ENCODE results near the gene PFDN2. TPM values are rescaled to one million over a fixed set of nuclear protein-coding genes. Genes with fewer than 3 reads are reported as not detected.
A peak's percentile ranks its signal among the peaks of the same experiment; 100 is the strongest.
"Not testable (repeated sequence)": the region's sequence is repeated elsewhere in the genome, so short reads cannot be mapped to it uniquely, and the experiment has no call there.

Gene PFDN2
- total RNA-seq, 1 donor from 2014 or later: 139 TPM

DNA sequence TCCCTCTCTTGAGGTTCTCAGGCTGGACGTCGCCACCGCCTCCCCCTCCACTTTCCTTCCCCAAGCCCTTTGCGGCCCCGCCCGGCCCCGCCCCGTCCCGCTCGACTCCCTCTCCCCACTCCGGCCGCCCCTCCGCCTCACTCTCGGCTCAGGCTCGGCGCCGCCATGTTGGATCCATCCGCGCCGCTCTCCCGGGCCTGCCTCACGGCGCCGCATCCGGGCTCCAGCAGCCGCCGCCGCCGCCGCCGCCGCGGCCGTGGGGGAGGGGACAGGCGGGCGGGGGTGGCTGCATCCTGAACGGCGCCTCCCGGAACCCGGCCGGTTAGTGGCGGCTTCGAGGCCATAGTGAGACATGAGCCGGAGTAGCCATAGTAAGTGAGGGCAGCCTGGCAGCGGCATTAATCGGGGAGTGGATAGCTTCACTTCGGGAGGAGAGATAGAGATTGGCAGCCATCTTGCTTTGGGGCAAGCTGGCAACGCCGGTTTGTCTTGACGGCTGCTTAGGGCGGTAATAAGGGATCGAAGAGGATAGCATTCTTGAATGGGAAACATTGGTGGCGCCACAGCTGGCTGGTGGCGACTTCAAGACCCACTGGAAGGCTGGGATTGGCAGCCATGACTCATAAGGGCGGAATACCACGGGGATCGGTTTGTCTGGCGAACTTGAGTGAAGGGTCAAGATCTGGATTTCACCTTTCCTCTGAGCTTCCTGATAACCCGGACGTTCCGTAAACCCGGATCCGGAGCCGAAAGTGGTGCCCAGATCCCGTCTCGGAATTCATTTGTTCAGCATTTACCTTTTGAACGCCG lies 14.8 kb upstream of the PFDN2 start, which contains the start of gene DEDD:
Gene DEDD (minus strand): TSS at position 258 of the 810 bp plus-strand sequence. CDS start 8,205 bp downstream, outside the sequence.
- intact Hi-C loops (cut with micrococcal nuclease): loop anchor here (1.0 to 5.0 kb wide), 8 partner anchors 15 to 120 kb away; partner anchors contain the start of genes B4GALT3, PPOX and UFC1
- DNase-seq (ENCODE audit: low spot score): peak; percentile 89
- Mint-ChIP-seq H3K4me1 (ENCODE audit: low read depth) (peaks cover 35% of the 10 kb centered on the region), H3K27me3 (ENCODE audit: low read depth) (no peaks in the 10 kb centered on the region), H3K27ac (no peak within 1 kb of the TSS), H3K36me3 (ENCODE audit: low read depth) (peaks cover 40% of the 10 kb centered on the region), H3K4me3 (ENCODE audit: low read depth) (no peak within 1 kb of the TSS), H3K9me3 (no peaks in the 10 kb centered on the region)

- Mint-ChIP-seq H3K9me3 (no peaks in the 10 kb centered on the region), H3K4me3 (ENCODE audit: low read depth) (no peak overlapping the region), H3K4me1 (ENCODE audit: low read depth) (peaks cover 42% of the 10 kb centered on the region), H3K27ac (no peak overlapping the region), H3K36me3 (ENCODE audit: low read depth) (peaks cover 48% of the 10 kb centered on the region), H3K27me3 (ENCODE audit: low read depth) (no peaks in the 10 kb centered on the region)
- DNase-seq (ENCODE audit: low spot score): no peak
- intact Hi-C loops (cut with micrococcal nuclease): loop anchor here (1.0 to 5.0 kb wide), 8 partner anchors 14 to 119 kb away; partner anchors contain the start of genes B4GALT3, PPOX and UFC1
Observed at GRCh38 chr1:161131523-161132409, 13.9 kb upstream of the PFDN2 start.

- Mint-ChIP-seq H3K27ac (no peak overlapping the region), H3K9me3 (no peaks in the 10 kb centered on the region), H3K36me3 (ENCODE audit: low read depth) (peaks cover 61% of the 10 kb centered on the region), H3K4me1 (ENCODE audit: low read depth) (peaks cover 45% of the 10 kb centered on the region), H3K27me3 (ENCODE audit: low read depth) (no peaks in the 10 kb centered on the region), H3K4me3 (ENCODE audit: low read depth) (no peak overlapping the region)
- no peak for DNase-seq (ENCODE audit: low spot score)
- intact Hi-C loops (cut with micrococcal nuclease): loop anchor here (5.0 kb wide), 2 partner anchors 58 to 118 kb away; no protein-coding TSS in a partner anchor
Observed at GRCh38 chr1:161130266-161130665, 12.4 kb upstream of the PFDN2 start.

DNA sequence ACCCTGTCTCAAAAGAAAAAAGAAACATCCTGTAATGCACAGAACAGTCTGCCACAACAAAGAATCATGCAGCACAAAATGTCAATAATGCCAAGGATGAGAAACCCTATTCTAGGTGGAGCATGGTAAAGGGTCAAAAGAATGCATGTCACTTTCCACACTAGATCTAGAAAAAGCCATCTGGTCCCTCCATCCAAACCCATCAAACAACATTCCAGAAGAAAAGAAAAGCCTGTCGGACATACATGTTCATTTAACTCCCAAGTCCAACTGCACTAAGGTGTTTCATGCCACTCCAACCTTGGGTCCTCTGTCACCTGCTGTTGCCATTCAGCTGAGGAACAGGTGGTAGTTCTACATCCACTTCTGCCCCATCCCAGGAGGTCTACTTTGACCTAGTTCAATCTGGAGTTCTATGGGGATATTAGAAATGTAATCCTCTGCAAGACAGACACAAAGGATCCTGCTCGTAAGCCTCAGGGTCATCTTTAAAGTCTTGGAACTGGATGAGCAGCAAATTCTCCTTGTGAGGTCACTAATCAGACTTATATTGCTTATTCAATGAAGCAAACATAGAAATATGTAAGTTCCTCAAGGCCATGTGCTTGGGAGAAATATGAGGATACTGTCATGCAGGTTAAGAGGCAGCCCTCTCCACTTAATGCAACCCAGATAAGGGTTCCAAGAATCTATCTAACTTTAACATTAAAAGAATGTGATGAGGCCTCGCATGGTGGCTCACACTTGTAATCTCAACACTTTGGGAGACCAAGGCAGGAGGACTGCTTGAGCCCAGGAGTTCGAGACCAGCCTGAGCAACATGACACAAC lies 11.0 kb upstream of the PFDN2 start:
- Mint-ChIP-seq H3K27me3 (ENCODE audit: low read depth) (no peaks in the 10 kb centered on the region), H3K4me3 (ENCODE audit: low read depth) (no peak overlapping the region), H3K27ac (no peak overlapping the region), H3K9me3 (no peaks in the 10 kb centered on the region), H3K4me1 (ENCODE audit: low read depth) (peaks cover 43% of the 10 kb centered on the region), H3K36me3 (ENCODE audit: low read depth) (peaks cover 67% of the 10 kb centered on the region)
- intact Hi-C loops (cut with micrococcal nuclease): no loop called here
- no peak for DNase-seq (ENCODE audit: low spot score)

- intact Hi-C loops (cut with micrococcal nuclease): no loop called here
- Mint-ChIP-seq H3K4me1 (ENCODE audit: low read depth) (peaks cover 43% of the 10 kb centered on the region), H3K36me3 (ENCODE audit: low read depth) (peaks cover 78% of the 10 kb centered on the region), H3K4me3 (ENCODE audit: low read depth) (no peak overlapping the region), H3K27ac (no peak overlapping the region), H3K27me3 (ENCODE audit: low read depth) (no peaks in the 10 kb centered on the region), H3K9me3 (no peaks in the 10 kb centered on the region)
- no peak for DNase-seq (ENCODE audit: low spot score)
Observed at GRCh38 chr1:161127649-161128048, 9.8 kb upstream of the PFDN2 start.

DNA sequence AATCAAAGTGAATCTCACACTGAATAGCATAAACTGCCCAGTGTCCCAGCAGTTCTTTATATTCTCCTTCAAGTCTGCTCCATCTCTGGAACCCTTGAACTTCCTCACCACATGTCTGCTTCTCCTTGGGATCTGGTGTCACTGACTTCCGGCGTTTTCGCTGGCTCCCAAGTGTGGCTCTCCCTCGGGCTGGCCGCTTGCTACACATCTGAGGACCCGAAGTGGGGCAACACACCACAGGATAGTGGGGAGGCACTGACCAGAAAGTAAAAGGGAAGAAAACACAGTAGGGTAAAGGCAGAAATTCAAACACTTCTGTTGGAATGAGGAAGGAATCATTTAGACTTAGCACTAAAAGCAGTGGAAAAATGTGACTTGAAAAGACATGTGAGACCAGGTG lies 5.1 kb upstream of the PFDN2 start:
- Mint-ChIP-seq H3K36me3 (ENCODE audit: low read depth) (peaks cover 80% of the 10 kb centered on the region), H3K27ac (no peak overlapping the region), H3K27me3 (ENCODE audit: low read depth) (no peaks in the 10 kb centered on the region), H3K4me3 (ENCODE audit: low read depth) (no peak overlapping the region), H3K9me3 (no peaks in the 10 kb centered on the region), H3K4me1 (ENCODE audit: low read depth) (peaks cover 29% of the 10 kb centered on the region)
- intact Hi-C loops (cut with micrococcal nuclease): no loop called here
- no peak for DNase-seq (ENCODE audit: low spot score)

DNA sequence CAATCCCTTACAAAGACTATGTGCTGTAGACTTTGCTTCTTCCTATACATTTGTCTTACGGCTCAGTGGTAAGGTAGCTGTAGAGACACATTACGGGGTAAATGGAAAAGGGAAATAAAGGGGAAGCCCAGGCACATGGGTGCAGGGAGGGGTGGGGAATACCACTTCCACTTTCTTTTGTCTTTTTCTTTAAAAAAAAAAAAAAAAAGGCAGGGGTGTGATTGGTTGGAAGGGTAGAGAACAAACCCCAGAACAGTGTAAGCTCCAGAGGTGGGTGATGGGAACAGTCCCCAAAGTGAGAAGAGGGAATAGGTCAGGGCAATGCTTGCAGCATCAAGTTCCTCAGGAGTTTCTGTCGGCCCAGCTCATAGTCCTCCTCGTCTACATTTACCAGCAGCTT lies 4.0 kb upstream of the PFDN2 start:
- Mint-ChIP-seq H3K27ac (no peak overlapping the region), H3K9me3 (no peaks in the 10 kb centered on the region), H3K4me1 (ENCODE audit: low read depth) (peaks cover 22% of the 10 kb centered on the region), H3K4me3 (ENCODE audit: low read depth) (no peak overlapping the region), H3K36me3 (ENCODE audit: low read depth) (peaks cover 75% of the 10 kb centered on the region), H3K27me3 (ENCODE audit: low read depth) (no peaks in the 10 kb centered on the region)
- DNase-seq (ENCODE audit: low spot score): no peak
- intact Hi-C loops (cut with micrococcal nuclease): no loop called here

GRCh38 chr1:161121042-161121650 lies 3.3 kb upstream of the PFDN2 start:
- H3K4me1 Mint-ChIP-seq (ENCODE audit: low read depth): peaks cover 24% of the 10 kb centered on the region
- no peaks in the 10 kb centered on the region for H3K27me3 Mint-ChIP-seq (ENCODE audit: low read depth)
- no peaks in the 10 kb centered on the region for H3K9me3 Mint-ChIP-seq
- intact Hi-C loops (cut with micrococcal nuclease): no loop called here
- H3K27ac Mint-ChIP-seq: peak overlapping the region; percentile 57
- DNase-seq (ENCODE audit: low spot score): no peak
- peaks cover 74% of the 10 kb centered on the region for H3K36me3 Mint-ChIP-seq (ENCODE audit: low read depth)
- H3K4me3 Mint-ChIP-seq (ENCODE audit: low read depth): no peak overlapping the region

DNA sequence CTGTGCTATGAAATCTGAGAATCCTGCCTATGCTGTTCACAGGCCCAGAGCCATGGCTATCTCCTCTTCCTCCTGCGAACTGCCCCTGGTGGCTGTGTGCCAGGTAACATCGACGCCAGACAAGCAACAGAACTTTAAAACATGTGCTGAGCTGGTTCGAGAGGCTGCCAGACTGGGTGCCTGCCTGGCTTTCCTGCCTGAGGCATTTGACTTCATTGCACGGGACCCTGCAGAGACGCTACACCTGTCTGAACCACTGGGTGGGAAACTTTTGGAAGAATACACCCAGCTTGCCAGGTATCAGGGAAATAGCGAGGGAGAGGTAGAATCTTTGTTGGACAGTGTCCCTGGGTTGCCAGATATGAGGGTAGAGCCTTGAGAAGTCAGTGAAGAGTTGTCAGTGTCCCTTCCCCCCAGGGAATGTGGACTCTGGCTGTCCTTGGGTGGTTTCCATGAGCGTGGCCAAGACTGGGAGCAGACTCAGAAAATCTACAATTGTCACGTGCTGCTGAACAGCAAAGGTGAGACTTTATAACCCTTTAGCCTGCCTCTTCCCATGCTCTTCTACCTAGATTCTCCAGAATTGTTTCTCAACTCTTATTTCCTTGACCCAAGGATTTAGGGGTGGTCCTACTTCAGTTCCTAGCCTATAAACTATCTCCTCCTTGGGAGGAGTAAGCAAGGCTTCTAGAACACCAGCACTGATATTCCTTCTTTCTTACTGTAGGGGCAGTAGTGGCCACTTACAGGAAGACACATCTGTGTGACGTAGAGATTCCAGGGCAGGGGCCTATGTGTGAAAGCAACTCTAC lies 1.5 kb upstream of the PFDN2 start:
- H3K36me3 Mint-ChIP-seq (ENCODE audit: low read depth): peaks cover 72% of the 10 kb centered on the region
- H3K9me3 Mint-ChIP-seq: no peaks in the 10 kb centered on the region
- peaks cover 38% of the 10 kb centered on the region for H3K4me1 Mint-ChIP-seq (ENCODE audit: low read depth)
- peak overlapping the region; percentile 93 for H3K4me3 Mint-ChIP-seq (ENCODE audit: low read depth)
- peak; percentile 55 for DNase-seq (ENCODE audit: low spot score)
- no peaks in the 10 kb centered on the region for H3K27me3 Mint-ChIP-seq (ENCODE audit: low read depth)
- intact Hi-C loops (cut with micrococcal nuclease): loop anchor here (2.0 to 10.0 kb wide), 7 partner anchors 36 to 494 kb away; partner anchors contain the start of genes CD48, PPOX and USF1
- H3K27ac Mint-ChIP-seq: peak overlapping the region; percentile 96

DNA sequence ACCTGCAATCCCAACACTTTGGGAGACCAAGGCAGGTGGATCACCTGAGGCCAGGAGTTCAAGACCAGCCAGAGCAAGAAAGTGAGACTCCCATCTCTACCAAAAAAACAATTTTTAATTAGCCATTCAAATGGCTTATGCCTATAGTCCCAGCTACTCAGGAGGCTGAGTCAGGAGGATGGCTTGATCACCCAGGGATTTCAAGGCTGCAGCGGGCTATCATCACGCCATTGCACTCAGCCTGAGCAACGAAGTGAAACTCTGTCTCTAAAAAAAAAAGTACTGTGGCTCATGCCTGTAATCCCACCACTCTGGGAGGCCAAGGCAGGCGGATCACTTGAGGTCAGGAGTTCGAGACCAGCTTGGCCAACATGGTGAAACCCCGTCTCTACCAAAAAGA lies 1.9 kb downstream of the PFDN2 start:
- DNase-seq (ENCODE audit: low spot score); H3K27me3 Mint-ChIP-seq (ENCODE audit: low read depth); H3K9me3 Mint-ChIP-seq: not testable (repeated sequence)
- peaks cover 60% of the 10 kb centered on the region for H3K36me3 Mint-ChIP-seq (ENCODE audit: low read depth)
- H3K4me3 Mint-ChIP-seq (ENCODE audit: low read depth): peak overlapping the region; percentile 93
- intact Hi-C loops (cut with micrococcal nuclease): loop anchor here (2.0 to 10.0 kb wide), 6 partner anchors 19 to 491 kb away; partner anchors contain the start of genes CD48, PPOX and USF1
- peaks cover 62% of the 10 kb centered on the region for H3K4me1 Mint-ChIP-seq (ENCODE audit: low read depth)
- H3K27ac Mint-ChIP-seq: peak overlapping the region; percentile 56

- Mint-ChIP-seq H3K4me1 (ENCODE audit: low read depth) (peaks cover 60% of the 10 kb centered on the region), H3K27me3 (ENCODE audit: low read depth) (no peaks in the 10 kb centered on the region), H3K4me3 (ENCODE audit: low read depth) (peak overlapping the region; percentile 93), H3K27ac (peak overlapping the region; percentile 56), H3K9me3 (no peaks in the 10 kb centered on the region), H3K36me3 (ENCODE audit: low read depth) (peaks cover 53% of the 10 kb centered on the region)
- intact Hi-C loops (cut with micrococcal nuclease): loop anchor here (2.0 to 10.0 kb wide), 6 partner anchors 18 to 490 kb away; partner anchors contain the start of genes CD48, PPOX and USF1
- no peak for DNase-seq (ENCODE audit: low spot score)
Observed at GRCh38 chr1:161115132-161115711, 2.6 kb downstream of the PFDN2 start.
